NCI-H345 treated with DMSO at 0.1 percent for 48 hours (cell line): ENCODE results near the gene P2RX1.

ENCODE experiments used
- DNase-seq: peaks from one replicate; lab custom pipeline; 2025; ENCODE audit not compliant: unreplicated experiment; lab: John Stamatoyannopoulos, UW

Gene P2RX1

DNA sequence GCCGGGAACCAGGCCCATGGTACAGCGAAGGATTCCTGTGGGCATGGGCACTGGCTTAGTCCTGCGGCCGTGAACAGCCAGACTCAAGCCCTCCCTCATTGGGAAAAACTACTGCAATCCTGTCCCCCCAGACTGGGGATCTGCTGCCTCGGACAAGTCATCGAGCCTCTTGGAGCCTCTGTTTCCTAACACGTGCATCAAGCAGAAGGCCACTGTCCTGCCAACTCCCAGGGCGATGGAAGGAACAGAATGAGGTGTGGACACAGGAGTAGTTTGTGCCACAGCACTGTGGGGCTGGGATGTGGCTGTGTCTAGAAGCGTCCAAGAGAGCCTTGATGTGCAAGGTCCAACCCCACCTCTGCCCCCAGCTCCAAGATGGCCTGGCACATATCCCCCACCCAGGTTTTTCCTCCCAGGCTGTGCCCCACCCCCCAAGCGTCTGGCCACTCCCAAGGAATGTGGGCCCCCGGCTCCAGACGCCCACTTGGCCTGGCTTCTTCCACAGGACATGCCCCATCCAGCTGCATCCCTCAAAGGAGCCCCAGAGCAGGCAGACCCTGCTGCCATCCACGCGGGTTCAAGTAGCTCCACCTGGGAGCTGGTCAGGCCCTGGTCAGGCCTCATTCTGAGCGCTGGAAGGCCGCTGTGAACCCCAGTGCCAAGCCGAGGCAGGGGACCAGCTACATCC, 26.8 kb downstream of the P2RX1 start:
- no peak for DNase-seq

DNA sequence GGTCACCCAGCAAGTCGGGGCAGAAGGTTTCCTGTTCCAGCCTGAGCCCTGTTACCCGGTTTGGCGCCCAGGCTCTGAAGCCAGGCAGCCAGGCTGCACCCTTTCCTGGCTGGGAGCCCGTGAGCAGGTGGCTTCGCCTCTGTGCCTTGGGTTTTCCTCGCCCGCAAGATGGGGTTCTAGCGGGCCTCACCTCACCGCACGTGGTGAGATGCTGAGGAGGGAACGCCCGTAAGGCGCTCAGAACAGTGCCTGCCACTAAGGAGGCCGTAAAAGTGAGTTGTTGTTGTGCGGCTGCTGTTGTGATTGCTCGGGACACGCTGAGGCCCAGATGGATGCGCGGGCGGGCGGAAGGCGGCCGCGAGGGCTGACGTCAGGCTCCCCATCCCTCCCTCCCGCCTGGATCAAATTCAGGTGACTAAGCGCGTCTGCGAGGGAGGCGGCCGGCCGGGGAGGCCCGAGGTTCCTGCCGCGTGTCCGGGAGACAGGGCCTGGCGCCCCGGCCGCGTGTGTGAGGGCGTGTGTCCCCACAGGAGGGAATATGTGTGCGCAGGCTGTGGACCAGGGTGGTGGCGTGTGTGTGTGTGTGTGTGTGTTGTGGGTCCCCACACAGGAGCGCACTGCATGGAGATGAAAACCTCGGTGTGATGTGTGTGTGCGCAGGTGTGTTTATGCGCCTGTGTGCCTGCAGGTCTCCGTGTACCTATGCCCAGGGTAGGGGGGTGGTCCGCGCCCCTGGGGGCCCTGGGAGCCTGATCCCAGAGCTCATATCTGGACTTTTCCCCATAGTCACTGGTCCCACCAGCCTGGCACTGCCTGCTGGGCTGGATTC, 27.7 kb downstream of the P2RX1 start:
- no peak for DNase-seq

GRCh38 chr17:3887804-3888203, 28.5 kb downstream of the P2RX1 start:
- no peak for DNase-seq

DNA sequence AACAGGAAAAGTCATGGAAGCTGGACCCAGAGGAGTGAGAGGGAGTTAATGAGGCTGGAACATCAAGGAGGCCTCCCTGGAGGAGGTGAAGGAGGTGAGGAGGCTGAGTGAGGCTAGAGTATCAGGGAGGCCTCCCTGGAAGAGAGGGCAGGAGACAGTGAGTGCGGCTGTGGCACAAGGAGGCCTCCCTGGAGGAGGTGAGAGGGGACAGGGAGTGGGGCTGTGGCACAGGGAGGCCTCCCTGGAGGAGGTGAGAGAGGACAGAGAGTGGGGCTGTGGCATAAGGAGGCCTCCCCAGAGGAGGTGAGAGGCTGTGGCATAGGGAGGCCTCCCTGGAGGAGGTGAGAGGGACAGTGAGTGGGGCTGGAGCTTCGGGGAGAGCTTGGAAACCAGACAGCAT, 28.9 kb downstream of the P2RX1 start:
- DNase-seq = no peak

DNA sequence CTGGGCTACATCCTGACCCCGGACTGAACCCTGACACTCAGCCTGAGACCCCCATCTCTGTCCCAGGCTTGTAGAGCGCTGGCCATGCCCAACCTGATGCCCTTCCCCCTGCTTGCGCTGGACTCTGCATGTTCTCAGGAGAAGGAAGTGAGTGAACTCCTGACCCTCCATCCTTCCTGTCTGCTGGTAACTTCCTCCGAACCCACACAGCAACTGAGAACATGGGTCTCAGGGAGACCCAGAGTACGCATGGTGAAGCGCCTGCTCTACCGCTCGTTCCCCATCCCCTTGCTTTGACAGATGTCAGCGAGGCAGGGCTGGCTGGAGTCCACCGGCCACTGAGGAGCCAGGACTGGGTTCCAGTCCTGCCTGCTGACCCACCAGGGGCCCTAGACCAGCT, 29.5 kb downstream of the P2RX1 start:
- DNase-seq = no peak

GRCh38 chr17:3885970-3886369, 30.3 kb downstream of the P2RX1 start:
- no peak for DNase-seq

DNA sequence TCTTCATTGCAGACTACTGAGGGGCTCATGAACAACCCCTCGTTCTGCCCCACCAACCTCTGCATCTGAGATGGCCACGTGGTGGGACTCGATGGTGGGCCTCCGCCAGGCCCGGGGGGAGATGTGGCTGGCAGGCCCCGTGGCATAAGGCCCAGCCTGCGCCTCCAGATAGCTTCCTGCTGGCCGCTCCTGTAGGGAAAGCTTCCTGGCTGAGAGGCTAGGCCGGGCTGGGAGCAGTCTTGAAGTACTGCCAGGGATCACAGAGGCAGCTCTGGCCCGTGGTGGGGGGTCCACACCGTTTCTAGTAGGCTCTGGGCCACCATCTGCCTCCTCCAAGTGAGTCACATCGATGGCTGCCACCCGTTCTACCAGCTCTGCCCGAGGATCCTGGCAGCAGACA, 31.0 kb downstream of the P2RX1 start:
- DNase-seq = no peak

DNA sequence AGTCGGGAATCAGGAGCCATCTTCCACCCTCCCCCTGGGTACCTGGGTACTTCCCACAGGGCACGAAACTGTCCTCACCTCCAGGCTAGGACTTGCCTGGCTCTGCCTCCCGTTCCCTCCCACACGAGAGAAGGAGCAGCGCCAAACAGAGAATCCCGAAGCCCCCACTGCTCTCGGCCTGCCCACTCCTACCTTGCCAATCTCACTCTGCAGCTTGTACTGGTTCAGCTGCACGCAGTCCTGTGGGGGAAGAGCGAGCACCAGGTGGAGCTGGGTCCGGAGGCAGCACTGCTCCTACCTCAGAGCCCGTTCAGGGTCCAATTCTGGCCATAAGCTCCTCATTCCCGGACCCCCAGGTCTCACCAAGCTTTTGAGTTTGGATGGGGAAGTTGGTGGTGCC, 32.1 kb downstream of the P2RX1 start:
- DNase-seq = no peak

GRCh38 chr17:3882276-3882675, 34.0 kb downstream of the P2RX1 start:
- DNase-seq = no peak

GRCh38 chr17:3880983-3881382, 35.3 kb downstream of the P2RX1 start:
- DNase-seq = no peak

DNA sequence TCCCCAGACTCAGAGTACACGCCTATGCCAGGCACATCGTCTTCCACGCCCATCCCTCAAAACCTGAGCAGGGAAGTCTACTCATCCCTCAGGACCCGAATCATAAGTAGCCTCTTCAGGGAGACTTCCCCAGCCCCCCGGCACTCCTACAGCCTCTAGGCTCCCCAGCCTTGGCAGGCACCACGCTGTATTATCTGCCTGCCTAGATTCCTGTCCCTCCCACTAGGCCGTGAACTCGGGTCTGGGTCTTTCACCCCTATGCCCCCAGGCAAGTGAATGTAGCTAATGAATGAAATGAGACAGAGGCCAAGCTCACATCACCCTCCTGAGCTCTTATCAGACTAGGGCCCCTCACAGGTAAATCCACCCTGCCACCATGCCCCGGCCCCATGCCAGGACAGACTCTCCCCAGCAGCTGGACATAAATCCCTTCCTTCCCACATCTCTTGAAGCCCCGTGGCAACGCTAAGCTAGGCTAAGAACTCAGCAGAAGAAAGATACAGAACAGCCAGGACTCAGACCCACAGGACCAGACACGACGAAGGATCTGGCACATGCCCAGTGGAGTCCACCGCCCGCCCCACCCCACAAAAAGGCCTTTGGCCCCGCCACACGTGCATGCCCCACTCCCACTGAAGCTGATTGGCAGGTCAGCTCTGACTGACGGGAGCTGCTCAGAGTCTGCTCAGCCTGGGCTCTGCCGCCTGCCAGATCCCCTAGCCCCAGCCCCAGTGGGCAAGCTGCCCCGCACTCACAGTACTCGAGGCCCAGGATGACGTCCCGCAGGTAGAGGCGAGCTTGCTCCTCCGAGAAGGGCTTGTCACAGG, 36.5 kb downstream of the P2RX1 start:
- DNase-seq = no peak

DNA sequence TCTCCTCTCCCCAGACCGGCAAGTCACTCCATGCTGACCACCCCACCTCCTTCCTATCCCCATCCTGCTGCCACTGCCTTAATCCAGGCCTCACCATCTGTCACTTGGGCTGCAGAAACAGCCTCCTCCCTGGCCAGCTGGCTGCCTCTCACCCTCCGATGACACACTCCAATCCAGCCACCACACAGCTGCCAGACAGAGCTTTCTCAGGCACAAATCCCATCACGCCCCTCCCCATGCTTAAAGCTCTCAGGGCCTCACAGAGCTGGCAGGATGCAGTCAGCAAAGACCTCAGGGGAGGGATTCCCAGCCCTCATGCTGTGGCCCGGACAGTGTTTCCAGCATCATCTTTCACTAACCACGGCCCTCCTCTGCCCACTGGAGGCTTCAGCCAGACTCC, 37.1 kb downstream of the P2RX1 start:
- no peak for DNase-seq

GRCh38 chr17:3877220-3877619, 39.0 kb downstream of the P2RX1 start:
- DNase-seq = no peak

DNA sequence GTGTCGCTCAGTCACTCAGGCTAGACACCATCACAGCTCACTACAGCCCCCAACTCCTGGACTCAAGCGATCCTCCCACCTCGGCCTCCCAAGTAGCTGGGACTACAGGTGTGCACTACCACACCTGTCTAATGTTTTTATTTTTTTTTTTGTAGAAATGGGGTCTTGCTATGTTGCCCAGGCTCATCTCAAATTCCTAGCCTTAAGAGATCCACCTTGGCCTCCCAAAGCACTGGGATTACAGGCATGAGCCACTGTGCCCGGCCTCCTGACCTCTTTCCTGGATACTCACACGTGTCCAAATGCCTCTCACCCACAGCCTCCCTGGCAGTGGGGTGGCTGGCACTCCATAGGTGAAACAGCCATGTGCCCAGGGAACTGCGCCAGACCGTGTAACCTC, 40.9 kb downstream of the P2RX1 start:
- DNase-seq = no peak

- no peak for DNase-seq
Measured at GRCh38 chr17:3873862-3874261, 42.4 kb downstream of the P2RX1 start.

DNA sequence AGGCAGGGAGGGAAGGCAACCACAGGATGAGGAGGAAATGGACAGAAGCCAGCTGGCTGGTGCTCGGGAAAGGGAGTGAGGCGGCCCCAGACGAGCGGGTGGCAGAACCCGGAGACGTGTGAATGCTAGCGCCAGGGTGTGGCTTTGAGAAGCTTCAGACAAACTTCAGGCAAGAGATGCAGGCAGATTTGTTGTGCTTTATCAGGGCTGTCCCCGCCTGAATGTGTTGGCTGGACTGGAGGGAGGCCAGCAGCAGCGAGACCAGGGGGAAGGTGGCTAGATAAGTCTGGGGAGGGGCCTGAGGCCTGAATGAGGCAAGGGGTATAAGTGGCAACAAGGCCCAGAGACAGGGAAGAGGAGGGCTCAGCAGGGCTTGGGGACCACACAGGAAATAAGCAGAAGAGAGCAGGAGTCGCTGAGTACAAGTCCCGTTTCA, 45.4 kb downstream of the P2RX1 start:
- no peak for DNase-seq

DNA sequence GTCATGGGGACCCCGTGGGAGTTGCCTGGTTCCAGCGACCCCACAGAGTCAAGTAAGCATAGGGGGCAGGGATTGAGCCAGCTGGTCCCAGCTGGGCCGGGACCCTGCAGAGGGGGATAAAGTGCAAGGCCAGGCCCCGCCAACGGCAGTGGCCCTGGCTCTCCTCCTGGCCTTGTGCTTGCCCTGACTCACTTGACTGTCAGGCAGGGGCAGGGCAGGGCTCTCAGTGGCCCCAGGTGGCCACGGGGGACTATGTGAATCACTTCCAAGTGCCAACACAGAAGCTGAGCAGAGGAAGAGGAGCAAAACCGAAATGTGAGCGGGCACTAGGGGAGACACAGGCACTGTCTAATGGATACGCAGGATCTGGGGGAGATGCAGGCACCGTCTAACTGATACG, 48.7 kb downstream of the P2RX1 start:
- DNase-seq = no peak

DNA sequence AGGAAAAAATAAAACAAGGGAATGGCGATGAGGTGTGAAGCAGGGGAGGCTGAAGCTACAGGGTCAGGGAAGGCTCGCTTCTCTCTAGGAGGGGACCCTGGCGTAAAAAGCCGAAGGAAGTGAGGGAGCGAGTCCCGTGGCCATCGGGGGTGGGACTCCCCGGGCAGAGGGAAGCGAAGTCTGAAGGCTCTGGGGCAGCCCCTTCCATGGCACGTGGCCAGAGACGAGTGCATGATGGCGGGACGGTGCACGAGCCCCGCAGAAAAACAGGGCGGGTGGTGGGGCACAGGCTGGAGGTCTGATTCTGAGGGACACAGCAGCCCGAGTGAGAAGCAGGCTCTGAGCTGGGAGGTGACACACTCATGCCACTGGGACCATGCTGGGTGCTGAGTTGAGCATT, 49.2 kb downstream of the P2RX1 start:
- DNase-seq = no peak

GRCh38 chr17:3866276-3866675, 50.0 kb downstream of the P2RX1 start:
- no peak for DNase-seq

DNA sequence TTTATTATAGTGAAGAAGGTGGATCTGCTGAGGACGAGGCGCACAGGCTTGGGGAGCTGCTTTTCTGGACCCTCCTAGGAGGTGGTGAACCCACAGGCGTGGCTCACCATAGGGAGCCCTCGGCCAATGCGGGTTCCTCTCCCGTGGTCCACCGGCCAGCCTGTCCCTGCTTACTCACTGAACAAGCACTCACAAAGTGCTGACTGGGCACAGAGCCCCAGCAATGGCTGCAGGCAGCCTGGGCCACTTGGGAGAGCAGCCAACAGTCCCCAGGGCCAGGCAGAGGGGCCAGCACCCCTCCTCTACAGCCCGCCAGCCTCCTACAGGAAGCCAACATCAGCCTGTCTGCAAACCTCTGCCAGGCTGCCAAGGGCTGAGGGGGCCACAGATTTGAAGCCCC, 51.1 kb downstream of the P2RX1 start:
- no peak for DNase-seq

GRCh38 chr17:3864534-3864933, 51.7 kb downstream of the P2RX1 start:
- no peak for DNase-seq
